D721Med (cell line): ENCODE measurements around the gene CADPS.

Experiments
- DNase-seq: peaks from one replicate; pipeline ENCODE4 v3.0.0; 2011; ENCODE audit warnings: low spot score; ENCODE audit not compliant: insufficient read length
- FAIRE-seq: peaks from 2 replicates; lab custom pipeline; 2011; peaks lifted over from hg19 to GRCh38; lab: Jason Lieb, UNC
- TF ChIP-seq, protein P1 (sequence below): IDR thresholded peaks from 2 replicates; pipeline ENCODE4 v1.5.1; 2012; ENCODE audit warnings: mild to moderate bottlenecking, control low read depth; ENCODE audit not compliant: insufficient read depth; ENCODE audit errors: missing control alignments

CADPS gene

DNA sequence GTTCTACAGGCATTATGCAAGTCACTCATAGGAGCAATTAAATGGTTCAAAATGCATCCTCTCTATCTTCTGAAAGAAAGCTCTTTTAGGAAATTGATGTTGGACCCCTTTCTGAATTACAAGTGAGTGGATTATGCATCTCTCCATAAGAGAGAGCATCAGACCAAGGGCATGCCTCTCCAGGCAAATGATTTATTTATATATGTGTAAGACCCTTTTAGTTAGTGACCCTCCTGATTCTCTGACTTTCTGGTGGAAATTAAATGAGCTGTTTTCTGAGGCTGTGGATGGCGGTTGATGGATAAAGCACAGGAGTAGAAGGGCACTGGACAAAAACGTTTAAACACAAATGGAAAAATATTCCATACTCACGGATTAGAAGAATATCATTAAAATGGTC lies 62.6 kb downstream of the CADPS start:
- FAIRE-seq, result peak; percentile 60

DNA sequence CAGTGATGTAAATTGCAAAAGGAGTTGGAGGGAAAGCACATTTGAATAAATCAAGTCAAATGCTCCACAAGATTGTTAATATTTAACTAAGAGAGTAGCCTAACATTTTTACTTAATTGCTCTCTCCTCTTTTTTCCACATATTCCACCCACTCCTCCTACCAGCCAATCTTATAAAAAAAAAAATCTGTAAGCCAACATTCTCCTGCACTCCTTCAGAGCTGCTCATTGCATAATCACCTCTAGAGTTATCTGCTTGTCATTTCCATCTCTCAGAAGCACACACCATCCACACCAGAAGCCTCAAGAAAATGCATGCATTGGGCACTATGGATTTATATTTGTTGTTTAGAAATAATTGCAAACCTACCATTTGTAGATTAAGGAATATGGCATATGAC lies 64.1 kb downstream of the CADPS start:
- TF ChIP-seq, protein P1, sequence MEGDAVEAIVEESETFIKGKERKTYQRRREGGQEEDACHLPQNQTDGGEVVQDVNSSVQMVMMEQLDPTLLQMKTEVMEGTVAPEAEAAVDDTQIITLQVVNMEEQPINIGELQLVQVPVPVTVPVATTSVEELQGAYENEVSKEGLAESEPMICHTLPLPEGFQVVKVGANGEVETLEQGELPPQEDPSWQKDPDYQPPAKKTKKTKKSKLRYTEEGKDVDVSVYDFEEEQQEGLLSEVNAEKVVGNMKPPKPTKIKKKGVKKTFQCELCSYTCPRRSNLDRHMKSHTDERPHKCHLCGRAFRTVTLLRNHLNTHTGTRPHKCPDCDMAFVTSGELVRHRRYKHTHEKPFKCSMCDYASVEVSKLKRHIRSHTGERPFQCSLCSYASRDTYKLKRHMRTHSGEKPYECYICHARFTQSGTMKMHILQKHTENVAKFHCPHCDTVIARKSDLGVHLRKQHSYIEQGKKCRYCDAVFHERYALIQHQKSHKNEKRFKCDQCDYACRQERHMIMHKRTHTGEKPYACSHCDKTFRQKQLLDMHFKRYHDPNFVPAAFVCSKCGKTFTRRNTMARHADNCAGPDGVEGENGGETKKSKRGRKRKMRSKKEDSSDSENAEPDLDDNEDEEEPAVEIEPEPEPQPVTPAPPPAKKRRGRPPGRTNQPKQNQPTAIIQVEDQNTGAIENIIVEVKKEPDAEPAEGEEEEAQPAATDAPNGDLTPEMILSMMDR, result no peak
- DNase-seq (no peak), FAIRE-seq (no peak)

More for the DNA sequence above, 62.6 kb downstream of the CADPS start:
- DNase-seq, result no peak
- TF ChIP-seq, protein P1, result no peak

DNA sequence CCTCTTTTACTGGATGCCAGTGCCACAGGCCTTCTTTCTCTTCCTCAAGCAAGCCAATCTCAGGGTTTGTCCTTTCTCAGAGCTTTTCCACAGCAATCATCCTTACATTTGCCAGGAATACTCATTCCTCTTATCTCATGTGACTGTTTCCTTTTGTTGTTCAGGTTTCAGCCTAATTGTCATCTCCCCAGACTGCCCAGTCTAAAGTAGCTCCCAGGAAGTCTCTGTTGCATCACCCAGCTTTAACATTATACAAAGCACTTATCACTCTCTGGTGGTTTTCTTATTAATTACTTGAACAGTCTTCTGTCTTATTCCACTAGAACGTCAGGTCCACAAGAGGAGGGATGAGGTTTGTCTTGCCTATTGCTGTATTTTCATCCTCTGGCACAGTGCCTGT lies 65.8 kb downstream of the CADPS start:
- DNase-seq, result no peak
- TF ChIP-seq, protein P1, result no peak
- FAIRE-seq, result no peak

DNA sequence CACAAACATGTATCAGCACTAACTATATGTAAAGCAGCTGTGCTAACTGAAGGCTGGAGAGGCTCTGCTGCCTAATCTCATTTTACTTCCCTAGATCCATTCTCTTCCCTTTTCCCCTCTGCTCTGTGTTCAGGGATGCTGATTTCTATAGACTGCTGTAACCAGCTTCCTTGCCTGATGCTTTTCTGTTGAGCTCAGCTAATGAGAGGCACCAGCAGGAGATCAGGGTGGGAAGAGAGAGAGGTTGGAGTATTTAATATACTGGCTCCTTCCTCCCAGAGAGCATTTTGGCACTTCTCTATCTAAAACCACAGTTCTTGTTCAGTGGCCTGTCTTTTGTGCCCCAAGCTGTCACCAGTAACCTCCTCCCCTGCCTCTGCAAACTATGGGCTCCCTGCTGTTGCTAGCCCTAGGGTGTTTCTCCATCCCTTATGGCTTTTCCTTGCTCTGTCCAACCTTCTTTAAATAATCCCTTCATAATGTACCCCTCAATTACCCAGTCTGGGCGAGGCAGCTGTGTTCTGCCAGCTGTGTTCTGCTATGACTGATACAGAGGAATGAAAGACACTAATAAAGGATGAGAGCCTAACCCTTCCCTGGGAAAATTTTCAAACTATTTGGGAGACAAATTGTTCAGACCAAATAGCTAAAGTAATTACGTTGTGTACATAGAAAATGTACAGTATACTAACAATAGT lies 69.5 kb downstream of the CADPS start:
- TF ChIP-seq, protein P1, result no peak

DNA sequence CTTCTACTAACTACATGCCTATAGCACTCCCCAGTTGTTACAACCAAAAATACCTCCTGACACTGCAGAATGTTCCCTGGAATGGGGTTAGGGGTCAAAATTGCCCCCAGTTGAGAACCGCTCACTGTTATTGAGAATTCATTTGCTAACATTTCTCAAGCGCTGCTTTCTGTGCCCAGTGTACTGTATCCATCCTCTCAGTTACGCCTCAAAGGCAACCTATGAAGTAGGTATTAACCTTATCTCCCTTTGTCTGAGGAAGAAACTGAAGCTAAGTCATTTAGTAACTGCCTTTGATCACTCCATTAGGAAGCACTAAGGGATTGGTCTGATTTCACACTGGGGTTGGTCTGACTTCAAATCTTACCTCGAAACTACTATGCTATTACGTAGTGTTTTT lies 70.1 kb downstream of the CADPS start:
- TF ChIP-seq, protein P1, result no peak
- FAIRE-seq (peak; percentile 80), DNase-seq (no peak)

More for the DNA sequence above, 69.5 kb downstream of the CADPS start:
- FAIRE-seq, result no peak
- no peak for DNase-seq

DNA sequence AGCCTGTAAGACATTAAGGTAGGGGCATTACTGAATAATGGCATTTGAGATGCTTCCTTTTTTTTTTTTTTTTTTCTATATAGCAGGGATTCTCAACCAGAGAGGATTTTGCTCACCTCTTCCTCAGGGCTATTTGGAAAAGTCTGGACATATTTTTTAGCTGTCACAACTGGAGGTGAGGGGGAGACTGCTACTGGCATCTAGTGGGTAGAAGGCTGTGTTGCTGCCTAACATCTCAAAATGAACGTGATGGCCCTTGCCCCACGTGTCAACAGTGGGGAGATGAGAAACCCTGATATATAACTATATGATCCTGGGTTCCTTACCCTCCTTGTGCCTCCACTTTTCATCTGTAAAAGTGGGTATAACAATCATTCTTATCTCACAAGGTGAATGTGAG lies 71.9 kb downstream of the CADPS start:
- peak; percentile 74 for FAIRE-seq
- DNase-seq, result no peak
- TF ChIP-seq, protein P1, result peak; percentile 37

DNA sequence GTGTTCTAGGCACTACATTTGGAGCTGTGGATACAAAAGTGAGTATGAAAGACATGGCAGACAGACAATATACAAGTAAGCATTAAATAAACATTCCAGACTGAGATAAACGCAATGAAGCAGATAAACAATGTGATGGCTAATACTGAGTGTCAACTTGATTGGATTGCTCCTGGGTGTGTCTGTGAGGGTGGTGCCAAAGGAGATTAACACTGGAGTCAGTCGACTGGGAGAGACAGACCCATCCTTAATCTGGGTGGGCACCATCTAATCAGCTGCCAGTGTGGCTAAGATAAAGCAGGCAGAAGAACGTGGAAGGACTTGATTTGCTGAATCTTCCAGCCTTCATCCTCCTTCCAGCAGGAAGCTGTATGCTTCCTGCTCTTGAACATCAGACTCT lies 77.2 kb downstream of the CADPS start:
- TF ChIP-seq, protein P1, result no peak
- FAIRE-seq, result peak; percentile 99
- DNase-seq, result no peak
